Peyer's patch (tissue), 4 donors: ENCODE results near the gene ERICH6. TPM values are rescaled to one million over a fixed set of nuclear protein-coding genes. Genes with fewer than 3 reads are reported as not detected.
A peak's percentile ranks its signal among the peaks of the same experiment; 100 is the strongest.

ENCODE experiments used
- DNase-seq, 3 donors: peaks; one replicate each; pipeline ENCODE4 v3.0.0-alpha.2; 2017 to 2019
- H3K27ac ChIP-seq, 4 donors: fragments of 200-600 bp; sonication (generic); one replicate each; pipeline ENCODE4 v1.5.1; 2016 to 2019
- H3K27me3 ChIP-seq, 2 donors: fragments of 200-600 bp; sonication (generic); one replicate each; pipeline ENCODE4 v1.5.1; 2019
- H3K36me3 ChIP-seq, 3 donors: fragments of 200-600 bp; sonication (generic); one replicate each; pipeline ENCODE4 v1.5.1; 2016 to 2019
- H3K4me1 ChIP-seq, 4 donors: fragments of 200-600 bp; sonication (generic); one replicate each; pipeline ENCODE4 v1.5.1; 2016 to 2019
- H3K4me3 ChIP-seq, 4 donors: fragments of 200-600 bp; sonication (generic); 1 replicate in 3 of 4; 2 replicates in 1 of 4; pipeline ENCODE4 v1.5.1; 2016 to 2019; ENCODE audit warnings: mild to moderate bottlenecking in 1 of 4
- H3K9me3 ChIP-seq, 4 donors: fragments of 200-600 bp; sonication (generic); one replicate each; pipeline ENCODE4 v1.5.1; 2016 to 2019; ENCODE audit warnings: mild to moderate bottlenecking in 1 of 4
- CTCF ChIP-seq, 6 experiments: fragments of 450-650 bp in 4 of 6; fragments of 200-600 bp in 2 of 6; sonication (generic) in 1 of 6; IDR thresholded peaks; one replicate each; pipeline ENCODE4 v1.5.1; 2017 to 2019; ENCODE audit warnings: antibody characterized with exemption in 6 of 6, mild to moderate bottlenecking in 3 of 6, moderate library complexity in 1 of 6
- POLR2A ChIP-seq, 2 donors: fragments of 450-650 bp; IDR thresholded peaks; one replicate each; pipeline ENCODE4 v1.5.1; 2017; ENCODE audit warnings: antibody characterized with exemption in 2 of 2, mild to moderate bottlenecking in 2 of 2, moderate library complexity in 2 of 2
- total RNA-seq, 4 donors: library from RNA; depleted of rRNA; stranded (reverse); fragments of >200 nt; gene quantifications; one replicate each; pipeline ENCODE4 v1.1.0, GENCODE V29; 2016

ERICH6 gene
- total RNA-seq, 4 donors from 2014 or later: not detected

DNA sequence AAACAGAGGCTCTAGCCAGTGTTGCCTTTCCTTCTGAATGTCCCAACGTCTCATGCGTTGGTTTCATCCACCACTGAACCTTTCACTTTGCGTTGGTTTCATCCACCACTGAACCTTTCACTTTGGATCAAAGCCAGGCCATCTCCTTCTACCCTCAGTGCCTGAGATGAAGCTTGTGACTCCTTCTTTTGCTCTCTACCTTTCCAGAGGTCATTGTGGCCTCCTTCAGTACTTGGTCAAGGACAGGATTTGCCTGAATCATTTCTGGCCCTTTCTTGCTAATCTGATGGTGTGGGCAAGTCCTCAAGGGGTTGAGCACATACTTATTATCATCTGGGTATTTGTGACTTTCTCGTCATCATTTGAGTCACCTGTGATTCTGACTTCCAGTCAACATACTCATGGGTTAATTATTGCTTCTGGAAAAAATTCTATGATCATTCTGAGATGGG is 50.6 kb downstream of the ERICH6 start:
- H3K36me3 ChIP-seq: no peaks in the 10 kb centered on the region
- H3K27me3 ChIP-seq: no peaks in the 10 kb centered on the region
- no peaks in the 10 kb centered on the region for H3K4me1 ChIP-seq
- no peak overlapping the region for H3K27ac ChIP-seq
- DNase-seq: no peak
- H3K4me3 ChIP-seq: no peak overlapping the region
- TF ChIP-seq POLR2A (IDR thresholded peaks at IDR 0.05) (no peak), CTCF (IDR thresholded peaks at IDR 0.05) (no peak)
- no peaks in the 10 kb centered on the region for H3K9me3 ChIP-seq

DNA sequence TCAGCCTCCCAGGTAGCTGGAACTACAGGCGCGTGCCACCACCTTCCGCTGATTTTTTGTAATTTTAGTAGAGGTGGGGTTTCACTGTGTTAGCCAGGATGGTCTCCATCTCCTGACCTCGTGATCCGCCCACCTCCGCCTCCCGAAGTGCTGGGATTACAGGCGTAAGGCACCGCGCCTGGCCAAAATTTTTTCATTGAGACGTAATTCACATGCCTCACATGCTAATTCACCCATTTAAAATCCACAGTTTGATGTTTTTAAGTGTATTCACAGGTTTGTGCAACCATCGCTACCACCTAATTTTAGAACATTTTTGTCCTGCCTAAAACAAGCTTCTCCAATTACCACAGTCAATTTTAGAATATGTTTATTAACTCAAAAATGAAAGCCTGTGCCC is 63.5 kb downstream of the ERICH6 start:
- TF ChIP-seq POLR2A (IDR thresholded peaks at IDR 0.05): no peak
- no peak for TF ChIP-seq CTCF (IDR thresholded peaks at IDR 0.05)
- no peaks in the 10 kb centered on the region for H3K4me1 ChIP-seq

GRCh38 chr3:150639262-150639661 is 64.5 kb downstream of the ERICH6 start:
- no peaks in the 10 kb centered on the region for H3K27me3 ChIP-seq
- H3K4me1 ChIP-seq: no peaks in the 10 kb centered on the region
- H3K27ac ChIP-seq: no peak overlapping the region
- DNase-seq: no peak
- H3K36me3 ChIP-seq: no peaks in the 10 kb centered on the region
- no peak for TF ChIP-seq POLR2A (IDR thresholded peaks at IDR 0.05)
- no peak for TF ChIP-seq CTCF (IDR thresholded peaks at IDR 0.05)
- H3K9me3 ChIP-seq: no peaks in the 10 kb centered on the region
- no peak overlapping the region for H3K4me3 ChIP-seq

More for the DNA sequence above, 63.5 kb downstream of the ERICH6 start:
- Histone ChIP-seq H3K36me3 (no peaks in the 10 kb centered on the region), H3K4me3 (no peak overlapping the region), H3K27ac (no peak overlapping the region), H3K27me3 (no peaks in the 10 kb centered on the region), H3K9me3 (no peaks in the 10 kb centered on the region)
- DNase-seq: no peak

GRCh38 chr3:150636258-150636657 is 67.5 kb downstream of the ERICH6 start:
- peaks cover 0 to 6% (median 0%) of the 10 kb centered on the region in 3 donors for H3K36me3 ChIP-seq
- DNase-seq: no peak
- TF ChIP-seq POLR2A (IDR thresholded peaks at IDR 0.05): no peak
- TF ChIP-seq CTCF (IDR thresholded peaks at IDR 0.05): no peak
- no peaks in the 10 kb centered on the region for H3K9me3 ChIP-seq
- no peak overlapping the region for H3K4me3 ChIP-seq
- H3K27ac ChIP-seq: peak overlapping the region in 2 of 4 donors; percentile 17 to 58
- no peaks in the 10 kb centered on the region for H3K27me3 ChIP-seq
- no peaks in the 10 kb centered on the region for H3K4me1 ChIP-seq

DNA sequence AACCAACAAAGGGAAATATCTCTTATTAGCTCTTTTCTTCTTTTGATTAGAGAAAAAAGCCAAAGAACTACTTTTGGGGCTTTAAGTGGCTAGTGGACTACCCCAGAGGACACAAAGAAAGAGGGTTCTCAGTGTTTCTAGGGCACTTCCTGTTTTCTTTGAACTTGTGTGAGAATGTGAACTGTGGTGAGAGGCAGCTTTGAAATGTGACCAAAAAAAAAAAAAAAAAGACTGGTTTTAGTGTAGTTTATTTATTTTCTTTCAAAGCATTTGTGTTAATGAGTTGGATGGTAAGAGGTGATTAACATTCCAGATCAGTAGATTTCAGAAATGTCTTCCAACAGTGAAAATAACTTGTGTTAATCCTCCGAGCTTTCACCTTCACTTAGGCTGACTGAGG is 68.2 kb downstream of the ERICH6 start:
- Histone ChIP-seq H3K27me3 (no peaks in the 10 kb centered on the region), H3K4me1 (no peaks in the 10 kb centered on the region), H3K36me3 (peaks cover 0 to 11% (median 0%) of the 10 kb centered on the region in 3 donors), H3K9me3 (no peaks in the 10 kb centered on the region), H3K27ac (peak overlapping the region in 2 of 4 donors; percentile 43 to 58), H3K4me3 (no peak overlapping the region)
- DNase-seq: no peak
- TF ChIP-seq POLR2A (IDR thresholded peaks at IDR 0.05) (no peak), CTCF (IDR thresholded peaks at IDR 0.05) (no peak)

- Histone ChIP-seq H3K27ac (peak overlapping the region in 3 of 4 donors; percentile 33 to 44 (median 43)), H3K27me3 (no peaks in the 10 kb centered on the region), H3K9me3 (no peaks in the 10 kb centered on the region), H3K36me3 (peaks cover 0 to 13% (median 0%) of the 10 kb centered on the region in 3 donors), H3K4me3 (no peak overlapping the region), H3K4me1 (no peaks in the 10 kb centered on the region)
- DNase-seq: no peak
- TF ChIP-seq CTCF (IDR thresholded peaks at IDR 0.05) (no peak), POLR2A (IDR thresholded peaks at IDR 0.05) (no peak)
These were observed 68.6 kb downstream of the ERICH6 start for GRCh38 chr3:150635076-150635475.
